ENCODE results near the gene KDM4C.
A peak's percentile ranks its signal among the peaks of the same experiment; 100 is the strongest.

KDM4C gene

DNA sequence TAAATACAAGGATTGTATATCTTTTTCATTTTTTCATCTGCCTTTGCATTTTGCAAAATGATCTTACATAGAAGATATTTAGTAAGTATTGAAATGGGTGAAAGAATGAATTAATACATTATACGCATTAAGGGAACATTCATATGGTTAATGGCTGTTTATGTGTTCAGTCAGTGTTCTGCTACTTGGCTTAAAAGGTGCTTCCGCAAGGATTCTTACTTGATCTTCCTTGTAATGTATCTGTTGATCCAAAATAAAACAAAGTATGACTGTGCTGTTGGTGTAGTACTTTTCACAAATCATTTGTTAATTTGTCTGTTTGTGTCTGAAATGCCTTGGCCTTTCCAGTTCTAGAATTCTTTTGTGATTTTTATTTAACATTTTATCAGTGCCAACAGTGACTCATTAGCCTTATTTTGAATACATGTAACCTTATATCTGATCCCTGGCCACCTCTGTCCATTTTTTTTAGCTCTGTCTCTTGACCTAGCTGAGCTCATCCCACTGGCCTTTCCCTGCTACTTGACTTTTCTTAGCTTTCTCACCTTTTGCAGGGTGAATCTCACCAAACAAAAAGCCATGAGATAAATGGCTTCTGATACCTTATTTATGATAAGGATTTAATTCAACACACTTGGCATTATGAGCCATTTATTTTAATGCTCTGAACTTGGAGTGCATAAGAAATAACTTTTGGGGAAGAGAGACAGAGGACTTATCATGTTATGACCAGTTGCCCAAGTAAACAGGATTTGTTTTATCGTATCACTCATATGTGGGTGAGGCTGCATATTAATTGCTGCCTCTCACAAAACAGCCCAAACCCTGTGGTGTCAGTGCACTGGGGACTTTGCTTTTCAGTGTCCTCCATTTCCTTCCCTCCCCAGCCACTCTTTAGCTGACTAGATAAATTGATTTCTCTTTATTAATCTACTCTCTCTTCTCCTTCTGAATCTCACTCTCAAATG is 340.3 kb downstream of the KDM4C start:
- no peak for DNase-seq (ENCODE audit: low spot score)

DNA sequence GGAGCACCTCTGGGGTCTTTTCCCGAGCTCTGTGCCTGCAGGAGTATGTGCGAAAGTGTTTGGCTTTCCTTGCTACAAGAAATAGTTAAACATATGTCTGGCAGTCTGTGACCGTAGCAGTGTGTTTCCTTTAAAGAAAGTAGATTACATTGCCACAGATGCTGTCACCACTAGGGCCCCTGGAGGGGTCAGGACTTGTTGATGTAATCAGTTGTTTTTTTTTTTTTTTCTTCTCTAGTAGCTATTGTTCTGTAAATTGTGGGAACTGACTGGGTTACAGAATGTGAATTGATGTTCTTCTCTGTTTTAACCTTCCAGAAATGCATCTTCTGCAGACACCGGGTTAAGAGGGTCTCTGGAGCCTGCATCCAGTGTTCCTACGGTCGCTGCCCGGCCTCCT is 345.6 kb downstream of the KDM4C start:
- DNase-seq (ENCODE audit: low spot score): no peak

DNA sequence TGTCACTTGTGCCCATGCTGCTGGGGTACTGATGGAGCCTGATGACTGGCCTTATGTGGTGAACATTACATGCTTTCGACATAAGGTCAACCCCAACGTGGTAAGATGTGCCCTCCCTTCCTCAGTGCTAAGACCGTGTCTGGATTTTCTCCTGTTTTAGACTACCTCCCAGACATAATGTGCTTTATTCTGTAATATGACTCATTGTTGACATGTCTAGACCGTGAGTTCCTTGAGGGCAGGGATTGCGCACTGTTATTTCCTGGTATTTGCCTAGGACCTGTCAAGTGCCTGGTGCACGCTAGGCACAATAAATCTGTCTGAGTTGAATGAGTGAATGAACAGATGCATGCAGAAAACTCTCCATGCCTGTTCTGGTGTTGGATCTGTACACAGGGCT is 346.0 kb downstream of the KDM4C start:
- DNase-seq (ENCODE audit: low spot score): no peak

DNA sequence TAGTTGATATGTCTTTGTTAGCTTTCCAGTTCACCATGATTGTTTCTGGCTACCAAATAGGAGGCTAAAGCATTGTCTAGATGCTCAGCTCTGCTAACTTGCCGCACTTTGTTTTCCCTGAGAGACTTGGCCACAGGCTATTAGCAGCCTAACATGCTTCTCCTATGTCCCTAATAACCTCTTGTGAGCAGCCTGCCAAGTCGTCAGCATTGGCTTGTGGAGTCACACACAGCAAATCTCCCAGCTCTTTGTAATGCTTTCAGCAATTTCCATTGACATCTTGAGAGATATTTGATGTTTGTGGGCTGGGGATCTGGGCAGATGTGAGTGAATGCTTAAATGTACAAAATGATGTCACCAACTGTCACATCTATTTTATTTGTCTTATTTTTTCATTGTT is 346.9 kb downstream of the KDM4C start:
- no peak for DNase-seq (ENCODE audit: low spot score)

DNA sequence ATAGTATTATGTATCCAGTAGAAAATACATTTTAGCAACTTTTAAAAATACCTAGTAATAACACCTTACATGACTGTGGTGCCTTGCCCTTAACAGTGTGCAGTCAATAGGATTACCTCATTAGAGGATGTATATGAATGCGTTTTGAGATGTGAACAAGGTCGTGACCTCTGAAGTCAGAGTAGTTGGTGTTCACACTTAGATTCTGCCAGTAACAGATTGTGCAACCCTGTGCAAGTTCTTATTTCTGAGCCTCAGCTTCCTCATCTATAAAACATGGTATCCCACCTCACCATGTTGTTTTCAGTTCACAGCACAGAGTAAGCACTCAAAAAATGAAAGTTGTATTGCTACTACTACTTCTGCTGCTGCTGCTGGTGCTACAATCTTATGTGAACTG is 347.3 kb downstream of the KDM4C start:
- DNase-seq (ENCODE audit: low spot score): no peak

DNA sequence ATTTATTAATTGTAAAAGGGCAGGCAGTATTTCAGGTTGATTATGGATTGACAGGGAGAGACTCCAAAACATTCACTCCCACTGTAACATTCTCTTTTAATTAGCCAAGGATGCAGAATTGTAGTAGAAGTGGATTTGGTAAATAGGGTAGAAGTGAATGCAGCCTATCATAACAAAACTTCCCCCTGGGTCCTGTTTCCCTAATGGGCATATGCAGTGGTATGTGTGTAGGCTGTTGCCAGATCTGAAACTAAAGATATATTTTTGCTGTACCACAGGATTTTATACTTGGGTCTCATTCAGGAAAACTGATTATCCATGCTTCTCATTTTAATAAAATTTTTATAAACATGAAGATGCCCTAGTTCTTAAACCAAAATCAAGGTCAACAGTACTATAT is 351.2 kb downstream of the KDM4C start:
- no peak for DNase-seq (ENCODE audit: low spot score)

DNA sequence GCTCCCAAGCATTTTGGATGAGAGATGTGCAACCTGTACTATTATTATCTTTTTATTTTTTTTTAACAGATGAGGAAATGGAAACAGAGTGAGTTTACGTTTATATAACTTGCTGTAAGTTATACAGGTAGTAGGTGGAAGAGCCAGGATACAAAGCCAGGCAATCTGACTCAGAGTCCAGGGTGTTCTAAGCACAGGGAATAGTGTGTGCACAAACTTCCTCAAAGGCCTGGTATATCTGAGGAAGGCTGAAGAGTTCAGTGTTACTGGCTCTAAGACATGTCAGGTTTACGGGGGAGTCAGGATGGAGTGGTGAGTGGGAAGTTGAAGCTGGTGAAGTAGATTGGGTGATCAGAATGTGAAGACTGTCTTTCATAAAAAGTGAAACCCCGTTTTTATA is 353.6 kb downstream of the KDM4C start:
- DNase-seq (ENCODE audit: low spot score): no peak

DNA sequence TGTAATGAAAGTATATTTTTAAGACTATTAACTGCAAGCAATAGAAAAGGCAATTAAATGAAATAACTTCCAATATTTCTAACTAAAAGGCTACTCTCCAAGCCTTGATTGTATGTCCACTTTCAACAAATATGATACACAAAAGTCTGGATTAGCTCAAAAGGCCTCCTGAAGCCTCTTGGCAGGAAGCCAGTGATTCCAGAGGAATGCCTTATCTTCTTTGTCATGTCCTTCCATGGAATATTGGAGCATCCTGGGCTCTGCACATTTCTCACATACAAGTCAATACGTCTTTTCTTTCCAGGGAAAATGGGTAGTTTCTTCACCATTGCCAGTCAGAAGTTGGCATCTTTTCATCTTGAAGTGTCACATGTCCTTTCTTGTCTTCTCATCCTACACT is 357.8 kb downstream of the KDM4C start:
- DNase-seq (ENCODE audit: low spot score): no peak

DNA sequence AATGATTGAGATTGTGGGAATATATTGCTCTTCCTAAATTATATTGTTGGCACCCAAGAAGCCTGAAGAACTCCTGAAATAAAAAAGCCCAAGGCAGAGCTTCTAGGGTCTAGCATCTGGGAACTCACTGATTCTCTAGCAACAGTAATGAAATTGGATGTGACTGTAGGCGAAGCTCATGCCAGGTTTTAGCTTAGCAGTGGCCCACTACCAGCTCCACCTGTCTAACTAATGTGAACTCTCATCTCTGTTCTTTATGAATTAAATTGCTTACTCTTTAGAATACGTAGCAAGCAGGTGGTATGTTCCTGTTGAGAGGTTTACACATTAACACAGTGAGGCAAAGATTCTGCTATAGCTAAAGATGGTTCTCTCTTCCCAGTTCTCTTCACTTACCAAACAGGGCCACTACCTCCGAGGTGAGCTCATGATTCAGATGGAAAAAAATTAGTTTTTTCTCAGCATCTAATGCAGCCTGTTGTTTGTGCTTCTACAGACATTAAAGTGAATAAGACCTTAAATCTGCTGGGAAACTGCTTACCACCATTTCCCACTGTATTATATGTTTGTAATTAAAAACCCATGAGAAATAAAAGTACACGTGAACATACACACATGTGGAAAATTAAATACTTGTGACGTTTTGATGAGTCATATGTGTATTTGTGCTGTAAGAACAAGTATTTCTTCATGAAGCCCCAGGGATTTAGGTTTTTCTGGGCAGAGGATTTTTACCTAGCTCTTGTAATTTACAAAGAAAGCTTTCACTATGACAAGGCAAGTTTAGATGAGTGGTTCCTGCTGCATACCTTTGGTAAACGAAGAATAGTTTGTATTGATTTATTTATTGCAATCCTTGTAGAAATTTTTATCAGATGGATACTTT is 360.1 kb downstream of the KDM4C start:
- peak; percentile 75 for DNase-seq (ENCODE audit: low spot score)

DNA sequence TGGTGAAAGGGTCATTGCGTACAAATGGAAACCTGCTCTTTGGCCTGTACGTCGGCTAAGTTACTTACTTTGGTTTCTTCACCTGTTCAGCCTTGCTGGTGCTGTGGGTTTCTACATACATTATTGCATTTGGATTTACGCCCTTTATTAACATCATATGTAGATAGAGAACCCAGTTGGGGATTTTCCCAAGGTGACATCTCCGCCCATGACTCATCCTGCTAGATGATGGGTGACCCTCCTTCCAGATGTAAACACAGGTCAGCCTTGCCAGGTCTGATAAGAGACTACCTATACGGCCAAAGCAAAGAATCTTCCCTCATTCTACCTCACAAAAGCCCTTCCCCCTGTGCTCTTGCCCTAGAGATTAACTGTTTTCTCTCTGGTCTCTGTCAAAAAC is 360.9 kb downstream of the KDM4C start:
- DNase-seq (ENCODE audit: low spot score): no peak

DNA sequence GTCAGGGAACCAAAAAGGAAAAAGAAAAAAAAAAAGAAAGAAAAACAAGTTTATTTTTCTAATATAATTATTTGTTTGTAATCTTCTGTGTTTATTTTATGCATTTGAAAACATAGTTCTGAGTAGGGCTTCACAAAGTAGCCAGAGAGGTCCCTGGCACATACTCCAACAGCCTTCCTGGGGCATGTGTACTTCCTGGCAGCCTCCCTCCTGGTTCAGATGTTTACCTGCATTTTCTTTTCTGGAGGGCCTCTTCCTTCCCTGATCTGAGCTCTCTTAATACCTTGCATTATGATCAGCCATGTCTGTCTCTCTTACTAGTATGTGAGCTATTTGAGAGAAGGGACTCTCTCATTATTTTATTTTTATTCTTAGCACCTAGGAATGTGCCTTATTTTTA is 361.8 kb downstream of the KDM4C start:
- DNase-seq (ENCODE audit: low spot score): peak; percentile 53

DNA sequence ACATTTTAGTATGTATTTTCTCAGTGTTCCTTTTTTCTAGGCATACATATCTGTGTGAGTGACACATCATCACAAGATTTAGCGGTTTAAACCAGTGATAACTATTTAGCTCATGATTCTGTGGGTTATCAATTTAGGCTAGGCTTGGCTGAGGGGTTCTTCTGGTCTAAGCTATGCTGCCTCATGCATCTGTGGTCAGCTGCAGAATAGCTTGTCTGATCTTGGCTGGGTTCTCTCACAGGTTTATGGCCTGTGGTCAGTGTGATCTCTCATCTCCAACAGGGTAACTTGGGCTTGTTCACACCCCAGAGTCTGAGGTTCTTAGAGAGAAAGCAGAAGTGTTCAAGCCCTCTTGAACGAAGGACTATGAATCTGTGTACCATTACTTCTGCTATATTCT is 363.3 kb downstream of the KDM4C start:
- no peak for DNase-seq (ENCODE audit: low spot score)

DNA sequence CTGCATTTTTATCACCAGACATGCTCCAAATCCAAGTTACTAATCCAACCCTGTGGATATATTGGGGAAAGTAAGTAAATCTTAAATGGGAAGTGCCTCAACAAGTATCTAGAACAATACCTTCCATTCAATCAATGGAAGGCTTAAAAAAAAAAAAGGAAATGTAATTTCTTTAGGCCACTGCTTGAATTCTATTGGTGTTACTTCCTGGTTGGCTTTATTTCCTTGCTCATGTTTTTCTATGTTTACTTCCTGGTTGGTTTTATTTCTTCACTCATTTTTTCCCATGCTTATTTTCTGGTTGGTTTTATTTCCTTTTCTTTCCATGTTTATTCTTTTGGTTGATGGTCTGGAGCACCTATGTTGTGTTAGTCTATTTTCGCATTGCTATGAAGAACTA is 363.9 kb downstream of the KDM4C start:
- no peak for DNase-seq (ENCODE audit: low spot score)

DNA sequence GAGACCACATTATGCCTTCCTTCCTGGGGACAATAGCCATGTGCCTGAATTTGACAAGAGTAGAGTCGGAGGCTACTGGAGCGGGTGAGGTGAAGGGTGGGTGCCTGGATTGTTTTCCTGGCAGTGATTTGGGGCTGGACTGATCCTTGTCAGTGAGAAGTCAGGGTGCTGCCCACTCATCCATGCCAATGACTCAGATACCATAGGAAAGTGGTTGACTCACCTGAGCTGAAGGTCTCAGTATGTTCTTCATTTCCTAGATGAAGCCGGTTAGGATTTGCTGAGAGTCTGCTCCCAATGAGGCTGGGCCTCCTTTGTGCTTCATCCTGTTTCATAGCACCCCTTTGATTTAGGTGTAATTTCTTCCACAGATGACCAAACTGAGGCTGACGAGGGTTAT is 366.0 kb downstream of the KDM4C start:
- DNase-seq (ENCODE audit: low spot score): no peak

DNA sequence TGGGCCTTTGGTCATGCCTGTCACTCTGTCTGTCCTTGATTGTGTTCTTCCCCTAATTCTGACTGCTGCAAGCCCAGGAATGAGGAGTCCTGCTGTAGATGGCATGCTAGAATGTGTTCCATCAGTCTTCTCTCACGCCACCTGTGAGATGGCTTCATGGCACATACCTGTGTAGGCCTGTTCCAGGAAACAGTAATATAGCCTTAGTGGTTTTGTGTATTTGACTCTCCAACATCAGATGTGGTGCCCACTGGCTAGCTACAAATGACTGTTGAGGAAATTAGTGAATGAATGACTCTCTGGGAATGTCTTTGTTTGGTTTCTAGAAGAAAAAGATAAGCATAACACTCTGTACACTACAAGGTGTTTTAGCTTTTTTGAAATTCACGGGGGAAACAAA is 367.5 kb downstream of the KDM4C start:
- DNase-seq (ENCODE audit: low spot score): no peak

DNA sequence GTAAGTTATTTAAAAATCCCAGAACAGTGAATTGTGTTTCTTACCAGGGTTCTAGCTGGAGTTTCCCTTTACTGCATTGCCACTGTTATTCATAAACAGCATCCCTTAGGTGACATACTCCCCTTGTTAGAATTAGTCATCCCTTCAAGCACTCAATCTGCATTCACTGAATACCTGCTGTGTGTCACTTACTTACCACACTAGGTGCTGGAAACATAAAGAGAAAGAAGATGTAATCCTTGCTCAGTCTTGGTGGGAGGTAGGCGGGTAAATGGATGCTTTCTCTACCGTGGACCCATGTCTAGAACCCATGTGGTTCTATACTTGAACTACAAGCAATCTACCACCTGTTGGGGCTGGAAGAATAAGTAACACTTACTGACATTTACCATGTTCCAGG is 371.6 kb downstream of the KDM4C start:
- no peak for DNase-seq (ENCODE audit: low spot score)

DNA sequence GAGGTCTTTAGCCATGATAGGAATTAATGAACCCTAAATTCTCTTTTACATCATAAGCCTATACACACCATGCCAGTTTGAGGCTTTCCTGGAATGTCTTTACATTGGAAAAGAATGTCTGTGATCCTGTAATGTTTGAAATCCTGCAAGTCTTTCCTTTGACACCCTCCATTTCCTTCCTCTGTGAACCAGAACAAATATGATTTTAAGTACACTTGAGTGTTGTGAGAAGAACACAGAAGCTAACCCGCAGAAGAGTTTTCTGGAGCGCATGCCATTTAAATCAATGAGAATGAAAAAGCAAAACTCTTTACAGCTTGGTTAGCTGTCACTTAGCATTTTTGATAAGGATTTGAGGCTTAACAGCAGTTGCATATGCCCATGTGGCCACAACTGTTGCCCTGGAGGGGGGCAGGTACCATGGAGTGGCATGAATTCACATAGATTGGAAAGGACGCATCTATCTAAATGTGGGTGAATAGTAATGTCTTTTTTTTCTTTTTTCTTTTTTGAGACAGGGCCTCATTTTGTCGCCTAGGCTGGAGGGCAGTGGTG is 372.6 kb downstream of the KDM4C start:
- DNase-seq (ENCODE audit: low spot score): no peak

DNA sequence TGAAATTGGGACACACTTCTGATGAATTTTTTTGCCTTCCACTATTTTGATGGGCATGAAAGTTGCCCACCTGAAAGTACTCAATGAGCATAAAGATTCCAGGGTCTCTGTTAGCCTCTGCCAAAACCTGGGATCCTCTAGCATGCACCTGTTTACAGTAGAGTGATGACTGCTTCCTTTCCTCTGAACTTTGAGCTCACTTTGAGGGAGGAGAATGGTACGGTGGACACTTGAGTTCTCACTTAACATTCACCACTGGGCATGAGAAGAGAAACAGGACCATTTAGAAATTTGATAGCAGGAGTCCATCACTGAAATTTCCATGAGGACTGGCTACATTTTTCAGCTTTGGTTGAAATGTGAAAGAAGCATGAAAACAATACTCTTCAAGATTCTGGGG is 374.8 kb downstream of the KDM4C start:
- DNase-seq (ENCODE audit: low spot score): no peak

DNA sequence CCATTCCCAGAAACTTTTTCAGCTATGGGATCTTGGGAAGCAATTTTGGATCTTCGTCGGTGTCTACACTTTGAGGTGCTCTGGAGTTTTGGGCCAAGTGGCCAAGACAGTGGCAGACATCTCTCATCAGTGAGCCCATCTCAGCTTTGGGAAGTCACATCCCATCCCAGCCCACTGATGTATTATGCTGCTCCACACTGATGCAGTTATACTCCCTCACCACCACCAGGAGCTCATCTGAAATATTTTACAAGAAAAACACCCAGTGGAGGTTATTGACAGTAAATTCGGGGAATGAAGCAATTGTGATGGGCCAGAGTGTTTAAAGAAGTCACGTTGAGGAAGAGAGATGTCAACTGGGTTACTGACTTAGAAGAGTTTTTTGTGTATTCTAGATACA is 378.0 kb downstream of the KDM4C start:
- no peak for DNase-seq (ENCODE audit: low spot score)

DNA sequence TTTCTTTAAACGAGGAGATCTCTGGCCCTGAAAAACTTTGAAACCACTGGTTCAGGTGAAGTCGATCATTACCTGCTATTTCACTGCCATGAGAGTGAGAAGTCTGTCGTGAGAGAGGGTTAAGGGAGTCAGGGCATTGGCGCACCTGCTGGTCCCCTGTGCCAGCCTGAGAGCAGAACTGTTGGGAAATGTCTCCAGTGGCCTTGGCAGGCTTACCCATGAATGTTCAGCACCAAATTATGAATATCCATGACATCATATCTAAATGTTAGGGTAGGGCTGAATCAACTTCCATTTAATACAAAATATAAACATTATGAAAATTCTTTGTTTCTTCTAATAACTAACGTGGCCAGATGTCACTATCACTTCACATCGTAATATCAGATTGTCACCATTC is 379.3 kb downstream of the KDM4C start:
- peak; percentile 76 for DNase-seq (ENCODE audit: low spot score)

DNA sequence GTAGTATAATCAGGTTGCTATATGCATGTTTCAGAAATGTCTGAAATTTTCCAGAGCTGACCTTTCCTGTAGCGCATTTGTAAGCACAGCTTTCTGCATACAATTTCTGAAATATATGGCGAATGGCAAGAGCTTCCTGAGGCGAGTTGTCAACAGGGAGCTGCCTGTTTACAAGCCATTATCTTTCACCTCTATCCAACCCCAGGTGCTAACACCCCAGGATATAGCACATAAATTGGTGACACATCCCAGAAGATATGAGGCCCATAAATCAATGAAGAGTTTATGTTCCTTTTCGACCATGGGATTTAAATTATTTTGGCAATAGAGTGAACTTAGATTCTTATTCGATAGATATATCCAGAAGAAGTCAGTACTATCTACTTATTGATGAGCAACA is 379.8 kb downstream of the KDM4C start:
- no peak for DNase-seq (ENCODE audit: low spot score)

DNA sequence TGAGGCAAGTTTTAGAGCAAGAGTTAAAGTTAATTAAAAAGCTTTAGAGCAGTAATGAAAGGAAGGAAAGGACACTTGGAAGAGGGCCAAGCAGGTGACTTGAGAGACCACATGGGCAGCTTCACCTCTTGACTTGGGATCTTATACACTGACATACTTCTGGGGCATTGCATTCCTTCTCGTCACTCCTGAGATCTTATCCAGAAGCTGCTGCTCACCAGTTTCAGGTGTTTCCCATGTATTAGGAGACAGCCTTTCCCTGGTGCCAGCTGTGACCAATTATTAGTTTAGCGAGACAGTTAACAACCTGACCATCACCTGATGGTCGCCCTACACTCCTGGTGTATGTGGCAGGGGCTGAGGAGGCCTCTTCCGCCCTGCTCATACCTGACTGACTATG is 382.1 kb downstream of the KDM4C start:
- DNase-seq (ENCODE audit: low spot score): no peak

DNA sequence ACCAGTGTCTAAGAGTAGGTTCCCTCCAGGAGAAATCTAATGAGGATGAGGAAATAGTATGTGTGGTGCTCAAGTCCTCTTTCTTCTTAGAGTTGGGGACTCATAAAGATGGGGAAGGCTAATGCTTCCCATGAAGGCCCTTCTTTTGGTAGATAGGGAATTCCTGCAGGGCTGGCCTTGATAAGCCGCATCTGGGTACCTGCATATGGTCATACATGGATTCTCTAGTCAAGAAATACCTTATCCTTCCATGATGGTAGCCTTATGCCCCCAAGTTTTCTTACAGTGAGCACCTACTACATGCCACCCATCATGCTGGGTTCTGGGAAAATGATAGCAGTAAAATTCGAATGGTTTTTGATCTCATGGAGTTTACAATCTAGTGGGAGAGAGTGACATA is 382.6 kb downstream of the KDM4C start:
- DNase-seq (ENCODE audit: low spot score): no peak

Data from cerebellar cortex (tissue), 1 donor.